Measurements from ENCODE around the gene FAM83G. TPM values are rescaled to one million over a fixed set of nuclear protein-coding genes. Genes with fewer than 3 reads are reported as not detected.

The FAM83G gene
- total and polyA plus RNA-seq, 5 donors from 2014 or later = 3.7 to 10.7 (median 5.9) TPM

- H3K9me3 Mint-ChIP-seq = no peaks in the 10 kb centered on the region
- H3K36me3 Mint-ChIP-seq = peaks cover 3% of the 10 kb centered on the region
- Histone ChIP-seq H3K27ac (ENCODE audit: insufficient read depth, low read length, poor library complexity, severe bottlenecking) (no peak overlapping the region), H3K4me3 (ENCODE audit: low read depth, low read length) (no peak overlapping the region), H3K9me3 (ENCODE audit: control insufficient read depth in 2 of 2, low read length in 2 of 2) (no peaks in the 10 kb centered on the region), H3K27me3 (ENCODE audit: control insufficient read depth, insufficient read depth, low read length) (no peaks in the 10 kb centered on the region), H3K4me1 (ENCODE audit: control insufficient read depth, insufficient read depth, low read length, poor library complexity, severe bottlenecking) (no peaks in the 10 kb centered on the region), H3K36me3 (ENCODE audit: control insufficient read depth, insufficient read depth, low read length) (no peaks in the 10 kb centered on the region)
- peaks cover 0 to 19% (median under 1%) of the 10 kb centered on the region in 4 donors for H3K4me1 Mint-ChIP-seq
- H3K27ac Mint-ChIP-seq = peak overlapping the region in 1 of 3 donors; percentile 67
- ATAC-seq (ENCODE audit: low read depth in 2 of 2) (no peak), DNase-seq (no peak)
- H3K4me3 Mint-ChIP-seq = no peak overlapping the region
- H3K27me3 Mint-ChIP-seq = peaks cover 4% of the 10 kb centered on the region
Observed at GRCh38 chr17:18966831-18967624, 37.5 kb downstream of the FAM83G start.

GRCh38 chr17:18965530-18966236 is 38.9 kb downstream of the FAM83G start:
- Histone ChIP-seq H3K27ac (ENCODE audit: insufficient read depth, low read length, poor library complexity, severe bottlenecking) (no peak overlapping the region), H3K4me1 (ENCODE audit: control insufficient read depth, insufficient read depth, low read length, poor library complexity, severe bottlenecking) (peaks cover 6% of the 10 kb centered on the region), H3K9me3 (ENCODE audit: control insufficient read depth in 2 of 2, low read length in 2 of 2) (no peaks in the 10 kb centered on the region), H3K27me3 (ENCODE audit: control insufficient read depth, insufficient read depth, low read length) (no peaks in the 10 kb centered on the region), H3K36me3 (ENCODE audit: control insufficient read depth, insufficient read depth, low read length) (no peaks in the 10 kb centered on the region), H3K4me3 (ENCODE audit: low read depth, low read length) (no peak overlapping the region)
- Mint-ChIP-seq H3K27me3 (peaks cover 4% of the 10 kb centered on the region), H3K27ac (peak overlapping the region in 1 of 3 donors; percentile 87), H3K9me3 (no peaks in the 10 kb centered on the region), H3K4me3 (no peak overlapping the region), H3K36me3 (peaks cover 3% of the 10 kb centered on the region), H3K4me1 (peaks cover 0 to 22% (median 5%) of the 10 kb centered on the region in 4 donors)
- DNase-seq (no peak), ATAC-seq (ENCODE audit: low read depth in 2 of 2) (no peak)

- peaks cover 0 to 22% (median 7%) of the 10 kb centered on the region in 4 donors for H3K4me1 Mint-ChIP-seq
- H3K27me3 Mint-ChIP-seq = peaks cover 4% of the 10 kb centered on the region
- Histone ChIP-seq H3K27me3 (ENCODE audit: control insufficient read depth, insufficient read depth, low read length) (no peaks in the 10 kb centered on the region), H3K4me1 (ENCODE audit: control insufficient read depth, insufficient read depth, low read length, poor library complexity, severe bottlenecking) (peaks cover 9% of the 10 kb centered on the region), H3K4me3 (ENCODE audit: low read depth, low read length) (no peak overlapping the region), H3K27ac (ENCODE audit: insufficient read depth, low read length, poor library complexity, severe bottlenecking) (no peak overlapping the region), H3K9me3 (ENCODE audit: control insufficient read depth in 2 of 2, low read length in 2 of 2) (no peaks in the 10 kb centered on the region), H3K36me3 (ENCODE audit: control insufficient read depth, insufficient read depth, low read length) (no peaks in the 10 kb centered on the region)
- no peaks in the 10 kb centered on the region for H3K36me3 Mint-ChIP-seq
- no peak for DNase-seq
- H3K27ac Mint-ChIP-seq = no peak overlapping the region
- no peak for ATAC-seq (ENCODE audit: low read depth in 2 of 2)
- H3K4me3 Mint-ChIP-seq = no peak overlapping the region
- no peaks in the 10 kb centered on the region for H3K9me3 Mint-ChIP-seq
Observed at GRCh38 chr17:18964550-18964949, 40.0 kb downstream of the FAM83G start.

- H3K4me3 Mint-ChIP-seq = no peak overlapping the region
- Histone ChIP-seq H3K27me3 (ENCODE audit: control insufficient read depth, insufficient read depth, low read length) (no peaks in the 10 kb centered on the region), H3K4me1 (ENCODE audit: control insufficient read depth, insufficient read depth, low read length, poor library complexity, severe bottlenecking) (peaks cover 9% of the 10 kb centered on the region), H3K36me3 (ENCODE audit: control insufficient read depth, insufficient read depth, low read length) (no peaks in the 10 kb centered on the region), H3K4me3 (ENCODE audit: low read depth, low read length) (no peak overlapping the region), H3K9me3 (ENCODE audit: control insufficient read depth in 2 of 2, low read length in 2 of 2) (no peaks in the 10 kb centered on the region), H3K27ac (ENCODE audit: insufficient read depth, low read length, poor library complexity, severe bottlenecking) (no peak overlapping the region)
- ATAC-seq (ENCODE audit: low read depth in 2 of 2) = no peak
- no peaks in the 10 kb centered on the region for H3K9me3 Mint-ChIP-seq
- no peaks in the 10 kb centered on the region for H3K36me3 Mint-ChIP-seq
- peaks cover 4% of the 10 kb centered on the region for H3K27me3 Mint-ChIP-seq
- peaks cover 0 to 20% (median 7%) of the 10 kb centered on the region in 4 donors for H3K4me1 Mint-ChIP-seq
- no peak for DNase-seq
- no peak overlapping the region for H3K27ac Mint-ChIP-seq
Observed at GRCh38 chr17:18964018-18964351, 40.6 kb downstream of the FAM83G start.

GRCh38 chr17:18963126-18964017 is 41.2 kb downstream of the FAM83G start:
- ATAC-seq (ENCODE audit: low read depth in 2 of 2) (no peak), DNase-seq (no peak)
- Histone ChIP-seq H3K27me3 (ENCODE audit: control insufficient read depth, insufficient read depth, low read length) (no peaks in the 10 kb centered on the region), H3K27ac (ENCODE audit: insufficient read depth, low read length, poor library complexity, severe bottlenecking) (no peak overlapping the region), H3K36me3 (ENCODE audit: control insufficient read depth, insufficient read depth, low read length) (no peaks in the 10 kb centered on the region), H3K9me3 (ENCODE audit: control insufficient read depth in 2 of 2, low read length in 2 of 2) (no peaks in the 10 kb centered on the region), H3K4me1 (ENCODE audit: control insufficient read depth, insufficient read depth, low read length, poor library complexity, severe bottlenecking) (peaks cover 9% of the 10 kb centered on the region), H3K4me3 (ENCODE audit: low read depth, low read length) (no peak overlapping the region)
- Mint-ChIP-seq H3K27ac (no peak overlapping the region), H3K36me3 (no peaks in the 10 kb centered on the region), H3K4me3 (no peak overlapping the region), H3K4me1 (peaks cover 3 to 25% (median 9%) of the 10 kb centered on the region in 4 donors), H3K27me3 (peaks cover 4% of the 10 kb centered on the region), H3K9me3 (no peaks in the 10 kb centered on the region)

GRCh38 chr17:18962494-18962815 is 42.1 kb downstream of the FAM83G start:
- Histone ChIP-seq H3K27ac (ENCODE audit: insufficient read depth, low read length, poor library complexity, severe bottlenecking) (no peak overlapping the region), H3K9me3 (ENCODE audit: control insufficient read depth in 2 of 2, low read length in 2 of 2) (no peaks in the 10 kb centered on the region), H3K4me1 (ENCODE audit: control insufficient read depth, insufficient read depth, low read length, poor library complexity, severe bottlenecking) (peaks cover 9% of the 10 kb centered on the region), H3K4me3 (ENCODE audit: low read depth, low read length) (no peak overlapping the region), H3K27me3 (ENCODE audit: control insufficient read depth, insufficient read depth, low read length) (no peaks in the 10 kb centered on the region), H3K36me3 (ENCODE audit: control insufficient read depth, insufficient read depth, low read length) (no peaks in the 10 kb centered on the region)
- no peaks in the 10 kb centered on the region for H3K9me3 Mint-ChIP-seq
- no peak for DNase-seq
- H3K36me3 Mint-ChIP-seq = no peaks in the 10 kb centered on the region
- H3K4me3 Mint-ChIP-seq = no peak overlapping the region
- peak overlapping the region in 1 of 3 donors; percentile 68 for H3K27ac Mint-ChIP-seq
- H3K27me3 Mint-ChIP-seq = peaks cover 4% of the 10 kb centered on the region
- peaks cover 6 to 32% (median 10%) of the 10 kb centered on the region in 4 donors for H3K4me1 Mint-ChIP-seq
- ATAC-seq (ENCODE audit: low read depth in 2 of 2) = no peak

GRCh38 chr17:18961634-18962493 is 42.7 kb downstream of the FAM83G start:
- peaks cover 6 to 34% (median 10%) of the 10 kb centered on the region in 4 donors for H3K4me1 Mint-ChIP-seq
- Histone ChIP-seq H3K27me3 (ENCODE audit: control insufficient read depth, insufficient read depth, low read length) (no peaks in the 10 kb centered on the region), H3K9me3 (ENCODE audit: control insufficient read depth in 2 of 2, low read length in 2 of 2) (no peaks in the 10 kb centered on the region), H3K27ac (ENCODE audit: insufficient read depth, low read length, poor library complexity, severe bottlenecking) (no peak overlapping the region), H3K4me1 (ENCODE audit: control insufficient read depth, insufficient read depth, low read length, poor library complexity, severe bottlenecking) (peaks cover 9% of the 10 kb centered on the region), H3K4me3 (ENCODE audit: low read depth, low read length) (no peak overlapping the region), H3K36me3 (ENCODE audit: control insufficient read depth, insufficient read depth, low read length) (no peaks in the 10 kb centered on the region)
- H3K4me3 Mint-ChIP-seq = no peak overlapping the region
- ATAC-seq (ENCODE audit: low read depth in 2 of 2) (peak in 1 of 2 donors; percentile 32), DNase-seq (no peak)
- H3K27ac Mint-ChIP-seq = peak overlapping the region in 1 of 3 donors; percentile 68
- H3K27me3 Mint-ChIP-seq = peaks cover 4% of the 10 kb centered on the region
- no peaks in the 10 kb centered on the region for H3K36me3 Mint-ChIP-seq
- H3K9me3 Mint-ChIP-seq = no peaks in the 10 kb centered on the region

Data from CD4-positive, CD25-positive, alpha-beta regulatory T cell (primary cell).